Endothelial cell of umbilical vein (primary cell): ENCODE measurements around the gene ADAMTS17.

Experiments used
- CTCF ChIP-seq, 2 donors: IDR thresholded peaks; 1 replicate in 1 of 2; 2 replicates in 1 of 2; pipeline ENCODE4 v1.5.1; 2011; ENCODE audit warnings: low read length in 2 of 2, mild to moderate bottlenecking in 2 of 2, moderate library complexity in 2 of 2, control low read depth in 1 of 2, inconsistent platforms in 1 of 2, low read depth in 1 of 2; ENCODE audit not compliant: insufficient read depth in 1 of 2; ENCODE audit errors: extremely low read depth in 1 of 2
- EZH2 ChIP-seq: IDR thresholded peaks from 2 replicates; pipeline ENCODE4 v1.6.1; 2012; ENCODE audit warnings: borderline replicate concordance, low read depth, mild to moderate bottlenecking, moderate library complexity, low read length, inconsistent platforms; ENCODE audit not compliant: severe bottlenecking
- FOS ChIP-seq: IDR thresholded peaks from 2 replicates; pipeline ENCODE4 v1.6.1; 2011; ENCODE audit warnings: mild to moderate bottlenecking, low read length, moderate library complexity, borderline replicate concordance; ENCODE audit not compliant: insufficient read depth
- GATA2 ChIP-seq: IDR thresholded peaks from 2 replicates; pipeline ENCODE4 v1.7.0; 2011; ENCODE audit warnings: low read depth, mild to moderate bottlenecking, moderate library complexity, mixed read lengths, low read length; ENCODE audit not compliant: insufficient read length, insufficient read depth
- JUN ChIP-seq: IDR thresholded peaks from 2 replicates; pipeline ENCODE4 v1.6.1; 2011; ENCODE audit warnings: borderline replicate concordance, low read depth; ENCODE audit not compliant: insufficient read length, insufficient read depth
- MAX ChIP-seq: IDR thresholded peaks from 2 replicates; pipeline ENCODE4 v1.6.1; 2011; ENCODE audit not compliant: insufficient read depth, insufficient read length
- MYC ChIP-seq: IDR thresholded peaks from one replicate; pipeline ENCODE4 v1.6.1; 2011; ENCODE audit warnings: mild to moderate bottlenecking, low read depth, low read length
- POLR2A ChIP-seq: IDR thresholded peaks from 2 replicates; pipeline ENCODE4 v1.6.1; 2012; ENCODE audit warnings: low read depth, mild to moderate bottlenecking, control low read depth, low read length
- POLR2AphosphoS5 ChIP-seq: IDR thresholded peaks from 2 replicates; pipeline ENCODE4 v1.6.1; 2012; ENCODE audit warnings: low read depth, mild to moderate bottlenecking, control low read depth, low read length, moderate library complexity; ENCODE audit not compliant: insufficient read depth

GRCh38 chr15:100383302-100384107 lies 41.7 kb upstream of the ADAMTS17 start:
- no peak for TF ChIP-seq CTCF (IDR thresholded peaks at IDR 0.05; ENCODE audit: extremely low read depth in 1 of 2, insufficient read depth in 1 of 2, low read depth in 1 of 2, low read length in 2 of 2)
- no peak for TF ChIP-seq EZH2
- TF ChIP-seq POLR2A, result no peak
- TF ChIP-seq POLR2AphosphoS5, result no peak
- TF ChIP-seq MAX, result no peak
- no peak for TF ChIP-seq MYC
- no peak for TF ChIP-seq JUN
- TF ChIP-seq GATA2, result no peak
- no peak for TF ChIP-seq FOS
